ENCODE measurements around the gene RAVER1.

Gene RAVER1

GRCh38 chr19:10327793-10328192 is 5.5 kb downstream of the RAVER1 start:
- TF ChIP-seq SIN3A (IDR thresholded peaks at IDR 0.05; ENCODE audit: borderline replicate concordance, insufficient read depth, low read length) (no peak), TAF1 (IDR thresholded peaks at IDR 0.05; ENCODE audit: borderline replicate concordance, insufficient read depth, low read length) (no peak), POLR2AphosphoS5 (IDR thresholded peaks at IDR 0.05; ENCODE audit: low read depth, low read length) (no peak), REST (IDR thresholded peaks at IDR 0.05; ENCODE audit: insufficient read depth in 1 of 2, low read depth in 2 of 2, low read length in 2 of 2) (no peak), FOXP2 (optimal IDR thresholded peaks at IDR 0.05; ENCODE audit: borderline replicate concordance, extremely low read depth, extremely low read length, insufficient read depth) (no peak)

GRCh38 chr19:10325732-10326131 is 7.6 kb downstream of the RAVER1 start:
- TF ChIP-seq POLR2AphosphoS5 (IDR thresholded peaks at IDR 0.05; ENCODE audit: low read depth, low read length) (no peak), TAF1 (IDR thresholded peaks at IDR 0.05; ENCODE audit: borderline replicate concordance, insufficient read depth, low read length) (no peak), FOXP2 (optimal IDR thresholded peaks at IDR 0.05; ENCODE audit: borderline replicate concordance, extremely low read depth, extremely low read length, insufficient read depth) (no peak), REST (IDR thresholded peaks at IDR 0.05; ENCODE audit: insufficient read depth in 1 of 2, low read depth in 2 of 2, low read length in 2 of 2) (no peak), SIN3A (IDR thresholded peaks at IDR 0.05; ENCODE audit: borderline replicate concordance, insufficient read depth, low read length) (no peak)

GRCh38 chr19:10321874-10322835 is 11.2 kb downstream of the RAVER1 start:
- TF ChIP-seq POLR2AphosphoS5 (IDR thresholded peaks at IDR 0.05; ENCODE audit: low read depth, low read length) = no peak
- no peak for TF ChIP-seq REST (IDR thresholded peaks at IDR 0.05; ENCODE audit: insufficient read depth in 1 of 2, low read depth in 2 of 2, low read length in 2 of 2)
- TF ChIP-seq SIN3A (IDR thresholded peaks at IDR 0.05; ENCODE audit: borderline replicate concordance, insufficient read depth, low read length) = no peak
- TF ChIP-seq TAF1 (IDR thresholded peaks at IDR 0.05; ENCODE audit: borderline replicate concordance, insufficient read depth, low read length) = no peak
- no peak for TF ChIP-seq FOXP2 (optimal IDR thresholded peaks at IDR 0.05; ENCODE audit: borderline replicate concordance, extremely low read depth, extremely low read length, insufficient read depth)

GRCh38 chr19:10321417-10321797 is 11.9 kb downstream of the RAVER1 start:
- TF ChIP-seq REST (IDR thresholded peaks at IDR 0.05; ENCODE audit: insufficient read depth in 1 of 2, low read depth in 2 of 2, low read length in 2 of 2) = no peak
- TF ChIP-seq FOXP2 (optimal IDR thresholded peaks at IDR 0.05; ENCODE audit: borderline replicate concordance, extremely low read depth, extremely low read length, insufficient read depth) = no peak
- no peak for TF ChIP-seq POLR2AphosphoS5 (IDR thresholded peaks at IDR 0.05; ENCODE audit: low read depth, low read length)
- TF ChIP-seq SIN3A (IDR thresholded peaks at IDR 0.05; ENCODE audit: borderline replicate concordance, insufficient read depth, low read length) = no peak
- no peak for TF ChIP-seq TAF1 (IDR thresholded peaks at IDR 0.05; ENCODE audit: borderline replicate concordance, insufficient read depth, low read length)
